ENCODE data around the gene COL2A1.

COL2A1 gene

GRCh38 chr12:47991106-47992061 lies 12.9 kb downstream of the COL2A1 start:
- in situ Hi-C loops (cut with MboI; ENCODE audit: low sequenced_read_pairs), result no loop called here

GRCh38 chr12:47990351-47991105 lies 13.7 kb downstream of the COL2A1 start:
- in situ Hi-C loops (cut with MboI; ENCODE audit: low sequenced_read_pairs), result no loop called here

- in situ Hi-C loops (cut with MboI; ENCODE audit: low sequenced_read_pairs), result no loop called here
Measured at GRCh38 chr12:47989666-47990065, 14.6 kb downstream of the COL2A1 start.

GRCh38 chr12:47989023-47989417 lies 15.3 kb downstream of the COL2A1 start:
- in situ Hi-C loops (cut with MboI; ENCODE audit: low sequenced_read_pairs), result no loop called here

- in situ Hi-C loops (cut with MboI; ENCODE audit: low sequenced_read_pairs), result no loop called here
Measured at GRCh38 chr12:47988073-47989022, 15.9 kb downstream of the COL2A1 start.

- in situ Hi-C loops (cut with MboI; ENCODE audit: low sequenced_read_pairs), result no loop called here
Measured at GRCh38 chr12:47987411-47988072, 16.7 kb downstream of the COL2A1 start.

- in situ Hi-C loops (cut with MboI; ENCODE audit: low sequenced_read_pairs), result no loop called here
Measured at GRCh38 chr12:47986832-47987231, 17.4 kb downstream of the COL2A1 start.

GRCh38 chr12:47986291-47986660 lies 18.0 kb downstream of the COL2A1 start:
- in situ Hi-C loops (cut with MboI; ENCODE audit: low sequenced_read_pairs), result no loop called here

GRCh38 chr12:47985596-47986290 lies 18.5 kb downstream of the COL2A1 start:
- in situ Hi-C loops (cut with MboI; ENCODE audit: low sequenced_read_pairs), result no loop called here

- in situ Hi-C loops (cut with MboI; ENCODE audit: low sequenced_read_pairs), result no loop called here
Measured at GRCh38 chr12:47984331-47984801, 19.9 kb downstream of the COL2A1 start.

- in situ Hi-C loops (cut with MboI; ENCODE audit: low sequenced_read_pairs), result no loop called here
Measured at GRCh38 chr12:47983541-47984115, 20.6 kb downstream of the COL2A1 start.

GRCh38 chr12:47982770-47983169 lies 21.5 kb downstream of the COL2A1 start:
- in situ Hi-C loops (cut with MboI; ENCODE audit: low sequenced_read_pairs), result no loop called here

GRCh38 chr12:47982311-47982710 lies 22.0 kb downstream of the COL2A1 start:
- in situ Hi-C loops (cut with MboI; ENCODE audit: low sequenced_read_pairs), result no loop called here

- in situ Hi-C loops (cut with MboI; ENCODE audit: low sequenced_read_pairs), result no loop called here
Measured at GRCh38 chr12:47981496-47982260, 22.6 kb downstream of the COL2A1 start.

GRCh38 chr12:47980779-47981495 lies 23.3 kb downstream of the COL2A1 start:
- in situ Hi-C loops (cut with MboI; ENCODE audit: low sequenced_read_pairs), result no loop called here

- in situ Hi-C loops (cut with MboI; ENCODE audit: low sequenced_read_pairs), result no loop called here
Measured at GRCh38 chr12:47980197-47980596, 24.1 kb downstream of the COL2A1 start.

- in situ Hi-C loops (cut with MboI; ENCODE audit: low sequenced_read_pairs), result no loop called here
Measured at GRCh38 chr12:47979686-47980085, 24.6 kb downstream of the COL2A1 start.

- in situ Hi-C loops (cut with MboI; ENCODE audit: low sequenced_read_pairs), result no loop called here
Measured at GRCh38 chr12:47979166-47979565, 25.1 kb downstream of the COL2A1 start.

Data from HL-60/S4 treated with phorbol 12-myristate 13-acetate at 8.2 ng/mL for 4 days and 3 days (cell line).